ENCODE results near the gene YAF2. TPM values are rescaled to one million over a fixed set of nuclear protein-coding genes. Genes with fewer than 3 reads are reported as not detected.

YAF2 gene
- total RNA-seq, 1 experiment from 2014 or later = 15.0 TPM

- no TSS peak for BruUV-seq (replicated peaks)
- Histone ChIP-seq H3K36me3 (ENCODE audit: control insufficient read depth in 1 of 2, insufficient read depth in 2 of 2, low read length in 2 of 2) (no peaks in the 10 kb centered on the region), H3K79me2 (ENCODE audit: insufficient read depth, low read length) (no peaks in the 10 kb centered on the region), H4K20me1 (ENCODE audit: insufficient read depth) (no peaks in the 10 kb centered on the region), H3K4me2 (ENCODE audit: low read length) (no peak overlapping the region), H3K9me2 (ENCODE audit: insufficient read depth) (no peaks in the 10 kb centered on the region), H3K27me3 (ENCODE audit: insufficient read depth, low read length) (no peaks in the 10 kb centered on the region), H3K27ac (ENCODE audit: low read depth, low read length) (no peak overlapping the region), H3K4me3 (replicated peaks in 1 of 2; ENCODE audit: low read depth in 1 of 2, low read length in 2 of 2) (no peak overlapping the region), H3K4me1 (ENCODE audit: control insufficient read depth in 1 of 2, insufficient read depth in 2 of 2, low read length in 2 of 2) (no peaks in the 10 kb centered on the region), H2AFZ (ENCODE audit: low read depth, low read length, poor library complexity, severe bottlenecking) (no peak overlapping the region), H3K9me3 (ENCODE audit: control insufficient read depth in 1 of 2, insufficient read depth in 1 of 2, low read depth in 1 of 2, low read length in 2 of 2) (no peaks in the 10 kb centered on the region), H3K9ac (ENCODE audit: low read length) (no peak overlapping the region)
- DNase-seq (ENCODE audit: low read depth, low spot score) = no peak
- ChIA-PET RAD21 (ENCODE audit: low non-redundant PET in 1 of 2, low total read pairs in 2 of 2, uncharacterized antibody in 2 of 2, unreplicated experiment in 2 of 2) (no interaction called here), CTCF (no interaction called here), POLR2A (no interaction called here)
- ATAC-seq = no peak
- intact Hi-C loops (cut with micrococcal nuclease) = no loop called here
- no peak for TF ChIP-seq CBX3 (IDR thresholded peaks at IDR 0.05; ENCODE audit: low read depth)
These were observed 28.7 kb upstream of the YAF2 start for GRCh38 chr12:42266579-42267230.

GRCh38 chr12:42262271-42262670 is 24.2 kb upstream of the YAF2 start:
- POLR2A ChIA-PET = no interaction called here
- no peak overlapping the region for H3K27ac ChIP-seq (ENCODE audit: low read depth, low read length)
- no peaks in the 10 kb centered on the region for H3K36me3 ChIP-seq (ENCODE audit: control insufficient read depth in 1 of 2, insufficient read depth in 2 of 2, low read length in 2 of 2)
- no peak overlapping the region for H3K4me3 ChIP-seq (replicated peaks in 1 of 2; ENCODE audit: low read depth in 1 of 2, low read length in 2 of 2)
- no peak for TF ChIP-seq ATF3 (IDR thresholded peaks at IDR 0.05)
- TF ChIP-seq YY1 (IDR thresholded peaks at IDR 0.05; ENCODE audit: extremely low read depth, insufficient replicate concordance, low read depth, low read length) = no peak
- no peak for TF ChIP-seq CTCF (IDR thresholded peaks at IDR 0.05 in 2 of 3, conservative IDR thresholded peaks at IDR 0.05 in 1 of 3; ENCODE audit: borderline replicate concordance in 1 of 3, insufficient read depth in 1 of 3, low read depth in 2 of 3, low read length in 2 of 3)
- no peak for TF ChIP-seq SP1 (IDR thresholded peaks at IDR 0.05; ENCODE audit: low read depth)
- no peak for TF ChIP-seq REST (IDR thresholded peaks at IDR 0.05; ENCODE audit: low read depth)
- no peaks in the 10 kb centered on the region for H3K79me2 ChIP-seq (ENCODE audit: insufficient read depth, low read length)
- no peaks in the 10 kb centered on the region for H3K9me3 ChIP-seq (ENCODE audit: control insufficient read depth in 1 of 2, insufficient read depth in 1 of 2, low read depth in 1 of 2, low read length in 2 of 2)
- no peaks in the 10 kb centered on the region for H3K9me2 ChIP-seq (ENCODE audit: insufficient read depth)
- ATAC-seq (no peak), DNase-seq (ENCODE audit: low read depth, low spot score) (no peak)
- no peak overlapping the region for H3K4me2 ChIP-seq (ENCODE audit: low read length)
- RAD21 ChIA-PET (ENCODE audit: low non-redundant PET in 1 of 2, low total read pairs in 2 of 2, uncharacterized antibody in 2 of 2, unreplicated experiment in 2 of 2) = no interaction called here
- intact Hi-C loops (cut with micrococcal nuclease) = no loop called here
- H4K20me1 ChIP-seq (ENCODE audit: insufficient read depth) = no peaks in the 10 kb centered on the region
- no peak overlapping the region for H3K9ac ChIP-seq (ENCODE audit: low read length)
- no TSS peak for BruUV-seq (replicated peaks)
- CTCF ChIA-PET = no interaction called here
- no peaks in the 10 kb centered on the region for H3K4me1 ChIP-seq (ENCODE audit: control insufficient read depth in 1 of 2, insufficient read depth in 2 of 2, low read length in 2 of 2)
- H2AFZ ChIP-seq (ENCODE audit: low read depth, low read length, poor library complexity, severe bottlenecking) = no peak overlapping the region
- H3K27me3 ChIP-seq (ENCODE audit: insufficient read depth, low read length) = no peaks in the 10 kb centered on the region
